CD4-positive, alpha-beta T cell (primary cell): ENCODE data around the gene DLG5. TPM values are rescaled to one million over a fixed set of nuclear protein-coding genes. Genes with fewer than 3 reads are reported as not detected.
A peak's percentile ranks its signal among the peaks of the same experiment; 100 is the strongest.

ENCODE experiments used
- ATAC-seq: fragments of 200-7000 bp; cut with Tn5 transposase; one replicate; pipeline ENCODE4 v1.10.0; 2022; ENCODE audit warnings: mild to moderate bottlenecking; ENCODE audit not compliant: poor library complexity
- CTCF ChIA-PET: fragments of 350-600 bp; sonication (Branson Sonifier 250); formaldehyde crosslinking; loops from one replicate; lab custom pipeline; 2021; ENCODE audit warnings: antibody characterized with exemption, inconsistent platforms; lab: Charles Lee
- POLR2A ChIA-PET: fragments of 350-600 bp; sonication (Branson Sonifier 250); formaldehyde crosslinking; loops from one replicate; lab custom pipeline; 2021; ENCODE audit warnings: antibody characterized with exemption, inconsistent platforms; lab: Charles Lee
- DNase-seq, 14 experiments: peaks; one replicate each; pipeline ENCODE4 v3.0.0-alpha.2; 2013 to 2020; ENCODE audit warnings: mixed read lengths in 2 of 14
- H3K27ac ChIP-seq, 2 donors: one replicate each; pipeline versions ENCODE4 v1.5.1 to v1.7.0; 2013; ENCODE audit warnings: low read length in 2 of 2, low read depth in 1 of 2, mild to moderate bottlenecking in 1 of 2
- H3K27me3 ChIP-seq, 2 experiments: 1 replicate in 1 of 2; 2 replicates in 1 of 2; pipeline versions ENCODE4 v1.6.1 to v1.7.0; 2013; ENCODE audit warnings: low read length in 2 of 2, control low read depth in 1 of 2, mild to moderate bottlenecking in 1 of 2, moderate library complexity in 1 of 2; ENCODE audit not compliant: insufficient read depth in 2 of 2, control insufficient read depth in 1 of 2
- H3K36me3 ChIP-seq: one replicate; pipeline ENCODE4 v1.6.1; 2013; ENCODE audit warnings: low read length, control low read depth; ENCODE audit not compliant: insufficient read depth
- H3K4me1 ChIP-seq: one replicate; pipeline ENCODE4 v1.6.1; 2013; ENCODE audit warnings: low read length, control low read depth; ENCODE audit not compliant: insufficient read depth
- H3K4me3 ChIP-seq: one replicate; pipeline ENCODE4 v1.5.1; 2013; ENCODE audit warnings: mild to moderate bottlenecking, low read length, moderate library complexity
- H3K9me3 ChIP-seq, 2 experiments: 1 replicate in 1 of 2; 2 replicates in 1 of 2; pipeline versions ENCODE4 v1.6.1 to v1.7.0; 2013; ENCODE audit warnings: low read length in 2 of 2, mild to moderate bottlenecking in 2 of 2, control low read depth in 1 of 2, moderate library complexity in 1 of 2; ENCODE audit not compliant: control insufficient read depth in 1 of 2, insufficient read depth in 1 of 2
- H3K27ac Mint-ChIP-seq: one replicate; pipeline ENCODE4 v1.8.0; 2020; ENCODE audit warnings: mixed read lengths
- H3K27me3 Mint-ChIP-seq: one replicate; pipeline ENCODE4 v1.8.0; 2021; ENCODE audit warnings: mixed read lengths
- H3K36me3 Mint-ChIP-seq: one replicate; pipeline ENCODE4 v1.8.0; 2021; ENCODE audit warnings: low read depth, mixed read lengths
- H3K4me1 Mint-ChIP-seq: one replicate; pipeline ENCODE4 v1.8.0; 2021; ENCODE audit warnings: low read depth, mixed read lengths
- H3K4me3 Mint-ChIP-seq: one replicate; pipeline ENCODE4 v1.8.0; 2020; ENCODE audit warnings: mild to moderate bottlenecking, mixed read lengths
- H3K9me3 Mint-ChIP-seq: one replicate; pipeline ENCODE4 v1.8.0; 2020; ENCODE audit warnings: mixed read lengths
- CTCF ChIP-seq: fragments of 200-600 bp; IDR thresholded peaks from one replicate; pipeline ENCODE4 v1.8.0; 2022; ENCODE audit warnings: antibody characterized with exemption, mild to moderate bottlenecking
- intact Hi-C, 2 experiments: fragments of 100-400 bp; cut with DNase I in 1 of 2; cut with micrococcal nuclease in 1 of 2; formaldehyde crosslinking; loops; one replicate each; pipeline versions ENCODE4 v1.15.1 to v1.9.0; 2023 to 2025; cut with DNase I, micrococcal nuclease
- total RNA-seq, 174 experiments: library from RNA in 2 of 174; stranded (reverse) in 2 of 174; gene quantifications; one replicate each; pipeline ENCODE4 v1.2.3 and lab custom pipeline; 2021 to 2026

DLG5 gene
- total RNA-seq, 2 experiments from 2014 or later, result 7.1 to 7.4 TPM

- Histone ChIP-seq H3K4me3 (no peak overlapping the region), H3K27me3 (no peaks in the 10 kb centered on the region), H3K4me1 (peaks cover 46% of the 10 kb centered on the region), H3K9me3 (no peaks in the 10 kb centered on the region), H3K27ac (no peak overlapping the region), H3K36me3 (no peaks in the 10 kb centered on the region)
- DNase-seq (no peak), ATAC-seq (no peak)
- H3K27ac Mint-ChIP-seq, result peak overlapping the region; percentile 90
- H3K27me3 Mint-ChIP-seq, result no peaks in the 10 kb centered on the region
- intact Hi-C loops, result loop anchor here (1.0 to 2.0 kb wide), 3 partner anchors 37 to 123 kb away; no protein-coding TSS in a partner anchor
- H3K4me1 Mint-ChIP-seq, result peaks cover 28% of the 10 kb centered on the region
- peak; percentile 6 for TF ChIP-seq CTCF
- ChIA-PET CTCF (interaction anchor here (0.7 to 2.7 kb wide), 9 partner anchors 9 to 129 kb away, joined by 3 to 25 read pairs (median 4); no protein-coding TSS in a partner anchor), POLR2A (no interaction called here)
- no peaks in the 10 kb centered on the region for H3K36me3 Mint-ChIP-seq
- no peaks in the 10 kb centered on the region for H3K9me3 Mint-ChIP-seq
- H3K4me3 Mint-ChIP-seq, result no peak overlapping the region
These were observed 88.5 kb downstream of the DLG5 start for GRCh38 chr10:77837925-77838595.

DNA sequence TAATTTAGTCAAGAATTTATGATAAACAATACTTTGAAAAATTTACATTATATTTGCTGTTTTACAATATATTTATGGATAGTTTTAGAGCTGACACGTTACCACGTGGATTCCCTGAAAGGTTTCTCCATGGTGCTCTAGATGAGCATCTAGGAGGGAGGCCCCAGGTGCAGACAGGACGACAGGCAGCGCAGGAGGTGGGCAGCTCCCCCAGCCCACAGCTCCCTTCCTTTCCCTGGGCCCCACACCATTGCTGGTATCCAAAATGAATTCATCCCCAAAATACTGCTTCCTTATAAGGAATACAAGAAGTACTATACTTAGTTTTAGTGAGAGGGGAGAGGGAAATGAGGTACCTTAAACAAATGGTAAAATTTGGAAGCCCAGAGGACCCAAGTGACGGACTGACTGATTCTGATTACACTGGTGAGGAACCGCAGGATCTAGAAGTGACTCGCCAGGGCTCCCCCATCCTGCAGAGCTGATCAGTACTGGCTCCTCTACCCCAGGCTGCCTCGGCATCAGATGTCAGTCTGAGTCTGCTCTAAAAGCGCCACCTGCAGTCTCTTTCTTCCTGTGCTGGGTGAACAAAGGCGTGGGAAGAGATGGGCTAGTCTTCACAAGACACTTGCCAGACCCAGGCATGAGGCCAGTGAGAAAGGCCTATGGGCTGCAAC is 89.2 kb downstream of the DLG5 start:
- H3K27me3 ChIP-seq, result no peaks in the 10 kb centered on the region
- intact Hi-C loops, result loop anchor here (1.0 to 2.0 kb wide), 3 partner anchors 37 to 122 kb away; no protein-coding TSS in a partner anchor
- no peaks in the 10 kb centered on the region for H3K9me3 ChIP-seq
- peak overlapping the region; percentile 90 for H3K27ac Mint-ChIP-seq
- H3K36me3 ChIP-seq, result no peaks in the 10 kb centered on the region
- peaks cover 53% of the 10 kb centered on the region for H3K4me1 ChIP-seq
- ChIA-PET POLR2A (interaction anchor here (0.6 kb wide), 1 partner anchor 76 kb away, joined by 3 read pairs; no protein-coding TSS in a partner anchor), CTCF (interaction anchor here (0.7 to 2.7 kb wide), 13 partner anchors 9 to 1356 kb away, joined by 3 to 25 read pairs (median 3); no protein-coding TSS in a partner anchor)
- peak overlapping the region; percentile 78 for H3K4me3 Mint-ChIP-seq
- H3K27ac ChIP-seq, result peak overlapping the region in 1 of 2 donors; percentile 48
- no peak overlapping the region for H3K4me3 ChIP-seq
- no peaks in the 10 kb centered on the region for H3K36me3 Mint-ChIP-seq
- TF ChIP-seq CTCF, result peak; percentile 43
- ATAC-seq (peak; percentile 59), DNase-seq (peak; percentile 45 to 88 (median 58))
- no peaks in the 10 kb centered on the region for H3K27me3 Mint-ChIP-seq
- no peaks in the 10 kb centered on the region for H3K9me3 Mint-ChIP-seq
- H3K4me1 Mint-ChIP-seq, result peaks cover 32% of the 10 kb centered on the region

DNA sequence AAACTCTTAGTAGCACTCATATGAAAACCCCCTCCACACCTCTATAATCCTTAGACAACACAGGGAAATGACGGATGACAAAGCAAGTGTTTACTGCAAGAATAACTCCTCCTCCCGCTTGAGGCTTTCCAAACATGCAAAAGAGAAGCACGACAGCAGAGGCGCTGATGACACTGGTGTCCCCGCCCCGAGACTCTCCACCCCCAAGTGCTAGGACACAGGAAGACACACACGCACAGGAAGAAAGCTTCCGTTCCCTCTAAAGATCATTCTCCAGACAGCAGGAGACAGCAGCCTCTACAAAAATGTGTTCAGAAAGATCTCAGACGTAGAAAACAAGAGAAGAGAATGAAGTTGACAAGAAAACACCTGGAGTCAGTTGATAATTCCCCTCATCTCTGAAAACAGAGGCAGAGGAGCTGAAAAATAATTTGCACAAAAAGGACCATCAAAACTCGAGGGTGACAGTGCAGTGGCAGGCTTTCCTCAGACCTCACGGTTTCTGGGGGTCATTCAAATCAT is 90.2 kb downstream of the DLG5 start:
- intact Hi-C loops, result loop anchor here in 1 of 2 experiments (2.0 kb wide), 1 partner anchor 36 kb away; no protein-coding TSS in a partner anchor
- Histone ChIP-seq H3K27ac (peak overlapping the region; percentile 26 to 88), H3K27me3 (no peaks in the 10 kb centered on the region), H3K36me3 (no peaks in the 10 kb centered on the region), H3K4me1 (peaks cover 63% of the 10 kb centered on the region), H3K4me3 (no peak overlapping the region), H3K9me3 (no peaks in the 10 kb centered on the region)
- peak; percentile 84 for ATAC-seq
- no peak for TF ChIP-seq CTCF
- ChIA-PET CTCF (interaction anchor here (0.7 to 2.7 kb wide), 7 partner anchors 10 to 1357 kb away, joined by 3 to 25 read pairs (median 3); no protein-coding TSS in a partner anchor), POLR2A (interaction anchor here (0.9 kb wide), 1 partner anchor 9 kb away, joined by 5 read pairs; no protein-coding TSS in a partner anchor)
- Mint-ChIP-seq H3K4me1 (peaks cover 39% of the 10 kb centered on the region), H3K9me3 (no peaks in the 10 kb centered on the region), H3K27ac (peak overlapping the region; percentile 90), H3K27me3 (no peaks in the 10 kb centered on the region), H3K36me3 (no peaks in the 10 kb centered on the region), H3K4me3 (peak overlapping the region; percentile 62)
- peak; percentile 47 to 94 (median 60) for DNase-seq
